ENCODE data around the gene PEA15.

Gene PEA15

GRCh38 chr1:160208557-160209320, 3.6 kb downstream of the PEA15 start:
- no peak for DNase-seq (ENCODE audit: low spot score)

- peak; percentile 65 for DNase-seq (ENCODE audit: low spot score)
Observed at GRCh38 chr1:160209321-160210046, 4.3 kb downstream of the PEA15 start.

GRCh38 chr1:160210561-160210960, 5.4 kb downstream of the PEA15 start:
- DNase-seq (ENCODE audit: low spot score) = peak; percentile 52

- DNase-seq (ENCODE audit: low spot score) = peak; percentile 81
Observed at GRCh38 chr1:160211046-160211790, 6.0 kb downstream of the PEA15 start.

GRCh38 chr1:160214481-160215140, 9.4 kb downstream of the PEA15 start:
- no peak for DNase-seq (ENCODE audit: low spot score)

- DNase-seq (ENCODE audit: low spot score) = no peak
Observed at GRCh38 chr1:160216301-160216700, 11.1 kb downstream of the PEA15 start.

- peak; percentile 28 for DNase-seq (ENCODE audit: low spot score)
Observed at GRCh38 chr1:160217481-160218051, 12.4 kb downstream of the PEA15 start.

- peak; percentile 89 for DNase-seq (ENCODE audit: low spot score)
Observed at GRCh38 chr1:160219062-160219929, 14.1 kb downstream of the PEA15 start.

- no peak for DNase-seq (ENCODE audit: low spot score)
Observed at GRCh38 chr1:160220301-160220700, 15.1 kb downstream of the PEA15 start.

GRCh38 chr1:160221089-160221488, 15.9 kb downstream of the PEA15 start:
- DNase-seq (ENCODE audit: low spot score) = no peak

GRCh38 chr1:160222546-160222945, 17.4 kb downstream of the PEA15 start:
- no peak for DNase-seq (ENCODE audit: low spot score)

- DNase-seq (ENCODE audit: low spot score) = no peak
Observed at GRCh38 chr1:160224606-160225005, 19.4 kb downstream of the PEA15 start.

- no peak for DNase-seq (ENCODE audit: low spot score)
Observed at GRCh38 chr1:160225345-160225744, 20.2 kb downstream of the PEA15 start.

- no peak for DNase-seq (ENCODE audit: low spot score)
Observed at GRCh38 chr1:160226623-160227022, 21.4 kb downstream of the PEA15 start.

GRCh38 chr1:160227034-160227433, 21.9 kb downstream of the PEA15 start:
- no peak for DNase-seq (ENCODE audit: low spot score)

GRCh38 chr1:160227561-160227960, 22.4 kb downstream of the PEA15 start:
- no peak for DNase-seq (ENCODE audit: low spot score)

- DNase-seq (ENCODE audit: low spot score) = no peak
Observed at GRCh38 chr1:160228431-160228830, 23.2 kb downstream of the PEA15 start.

- no peak for DNase-seq (ENCODE audit: low spot score)
Observed at GRCh38 chr1:160232911-160233310, 27.7 kb downstream of the PEA15 start.

GRCh38 chr1:160236806-160237205, 31.6 kb downstream of the PEA15 start:
- no peak for DNase-seq (ENCODE audit: low spot score)

GRCh38 chr1:160237558-160237957, 32.4 kb downstream of the PEA15 start:
- no peak for DNase-seq (ENCODE audit: low spot score)

- DNase-seq (ENCODE audit: low spot score) = no peak
Observed at GRCh38 chr1:160238408-160238807, 33.2 kb downstream of the PEA15 start.

Measured in Ammon's horn (tissue), 1 donor.